ENCODE data around the gene GPR89A.

GPR89A gene

GRCh38 chr1:145690587-145691558, 83.1 kb downstream of the GPR89A start:
- TF ChIP-seq REST (IDR thresholded peaks at IDR 0.05; ENCODE audit: insufficient read depth in 1 of 2, low read depth in 2 of 2, low read length in 2 of 2) (no peak), SIN3A (IDR thresholded peaks at IDR 0.05; ENCODE audit: borderline replicate concordance, insufficient read depth, low read length) (no peak; the same call in 1 of the 2 replicates), TAF1 (IDR thresholded peaks at IDR 0.05; ENCODE audit: borderline replicate concordance, insufficient read depth, low read length) (no peak), POLR2AphosphoS5 (IDR thresholded peaks at IDR 0.05; ENCODE audit: low read depth, low read length) (no peak), FOXP2 (optimal IDR thresholded peaks at IDR 0.05; ENCODE audit: borderline replicate concordance, extremely low read depth, extremely low read length, insufficient read depth) (no peak)

GRCh38 chr1:145692785-145693443, 85.1 kb downstream of the GPR89A start:
- TF ChIP-seq FOXP2 (optimal IDR thresholded peaks at IDR 0.05; ENCODE audit: borderline replicate concordance, extremely low read depth, extremely low read length, insufficient read depth) (no peak), TAF1 (IDR thresholded peaks at IDR 0.05; ENCODE audit: borderline replicate concordance, insufficient read depth, low read length) (no peak), REST (IDR thresholded peaks at IDR 0.05; ENCODE audit: insufficient read depth in 1 of 2, low read depth in 2 of 2, low read length in 2 of 2) (no peak), SIN3A (IDR thresholded peaks at IDR 0.05; ENCODE audit: borderline replicate concordance, insufficient read depth, low read length) (no peak), POLR2AphosphoS5 (IDR thresholded peaks at IDR 0.05; ENCODE audit: low read depth, low read length) (no peak)

GRCh38 chr1:145695821-145696629, 88.2 kb downstream of the GPR89A start:
- TF ChIP-seq TAF1 (IDR thresholded peaks at IDR 0.05; ENCODE audit: borderline replicate concordance, insufficient read depth, low read length): no peak
- TF ChIP-seq FOXP2 (optimal IDR thresholded peaks at IDR 0.05; ENCODE audit: borderline replicate concordance, extremely low read depth, extremely low read length, insufficient read depth): no peak
- TF ChIP-seq SIN3A (IDR thresholded peaks at IDR 0.05; ENCODE audit: borderline replicate concordance, insufficient read depth, low read length): no peak
- no peak for TF ChIP-seq POLR2AphosphoS5 (IDR thresholded peaks at IDR 0.05; ENCODE audit: low read depth, low read length)
- TF ChIP-seq REST (IDR thresholded peaks at IDR 0.05; ENCODE audit: insufficient read depth in 1 of 2, low read depth in 2 of 2, low read length in 2 of 2): no peak

GRCh38 chr1:145696630-145696960, 88.8 kb downstream of the GPR89A start:
- TF ChIP-seq REST (IDR thresholded peaks at IDR 0.05; ENCODE audit: insufficient read depth in 1 of 2, low read depth in 2 of 2, low read length in 2 of 2) (no peak), POLR2AphosphoS5 (IDR thresholded peaks at IDR 0.05; ENCODE audit: low read depth, low read length) (no peak), FOXP2 (optimal IDR thresholded peaks at IDR 0.05; ENCODE audit: borderline replicate concordance, extremely low read depth, extremely low read length, insufficient read depth) (no peak), SIN3A (IDR thresholded peaks at IDR 0.05; ENCODE audit: borderline replicate concordance, insufficient read depth, low read length) (no peak), TAF1 (IDR thresholded peaks at IDR 0.05; ENCODE audit: borderline replicate concordance, insufficient read depth, low read length) (no peak)

All from PFSK-1 (cell line).